Bone marrow (tissue), 2 donors: Measurements from ENCODE around the gene KANSL1.

ENCODE experiments used
- DNase-seq, 2 donors: peaks; one replicate each; lab custom pipeline; 2025; lab: John Stamatoyannopoulos, UW

The KANSL1 gene

DNA sequence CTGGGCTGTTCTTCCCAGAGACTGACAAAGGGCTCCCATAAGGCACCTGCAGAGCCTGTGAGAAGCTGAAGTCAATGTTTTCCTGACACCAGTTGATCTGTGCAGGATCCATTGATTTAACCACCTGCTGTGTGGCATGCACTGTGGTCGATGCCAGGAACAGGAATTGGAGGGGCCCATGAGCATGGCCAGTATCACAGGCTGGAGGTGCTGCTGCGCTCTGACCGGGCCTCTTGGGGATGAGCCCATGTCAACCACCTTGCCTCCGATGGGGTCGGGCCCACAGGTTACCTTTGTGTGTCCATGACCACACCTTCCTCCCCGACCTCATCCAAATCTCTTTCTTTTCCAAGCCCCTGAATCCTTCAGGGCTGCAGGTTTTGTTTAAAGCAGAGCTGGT lies 212.4 kb downstream of the KANSL1 start:
- no peak for DNase-seq
